ENCODE measurements around the gene DNAJC21.

GRCh38 chr5:34977934-34978613 lies 48.7 kb downstream of the DNAJC21 start:
- TF ChIP-seq RARB (CRISPR knock-in tag; IDR thresholded peaks at IDR 0.05): no peak
- TF ChIP-seq PATZ1 (CRISPR knock-in tag; IDR thresholded peaks at IDR 0.05; ENCODE audit: borderline replicate concordance): no peak
- no peak for TF ChIP-seq ZNF8 (CRISPR knock-in tag; IDR thresholded peaks at IDR 0.05)
- TF ChIP-seq TSHZ2 (CRISPR knock-in tag; IDR thresholded peaks at IDR 0.05): no peak
- no peak for TF ChIP-seq ARNTL (CRISPR knock-in tag; IDR thresholded peaks at IDR 0.05; ENCODE audit: borderline replicate concordance, low read depth)
- TF ChIP-seq TOX (CRISPR knock-in tag; IDR thresholded peaks at IDR 0.05; ENCODE audit: borderline replicate concordance): no peak
- TF ChIP-seq ZFP3 (CRISPR knock-in tag; IDR thresholded peaks at IDR 0.05): no peak
